ENCODE data around the gene SMIM23.

DNA sequence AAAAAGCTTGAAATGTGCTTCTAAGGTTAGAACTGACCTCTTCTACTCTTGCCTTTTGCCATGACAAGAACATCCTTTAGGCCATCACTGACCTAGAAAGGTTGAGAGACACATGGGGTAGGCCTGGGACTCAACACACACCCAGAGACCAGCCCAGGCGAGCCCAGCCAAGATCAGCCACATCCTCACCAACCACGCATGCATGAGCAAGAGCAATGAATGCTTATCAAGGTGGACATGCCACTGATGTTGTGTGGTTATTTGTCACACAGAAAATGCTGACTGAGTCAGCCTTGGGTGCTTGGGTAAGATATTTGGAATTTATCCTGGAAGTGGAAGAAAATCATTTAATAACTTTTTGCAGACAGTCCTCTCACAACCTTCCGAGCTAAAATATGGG, 39.4 kb downstream of the SMIM23 start:
- TF ChIP-seq, protein P1, sequence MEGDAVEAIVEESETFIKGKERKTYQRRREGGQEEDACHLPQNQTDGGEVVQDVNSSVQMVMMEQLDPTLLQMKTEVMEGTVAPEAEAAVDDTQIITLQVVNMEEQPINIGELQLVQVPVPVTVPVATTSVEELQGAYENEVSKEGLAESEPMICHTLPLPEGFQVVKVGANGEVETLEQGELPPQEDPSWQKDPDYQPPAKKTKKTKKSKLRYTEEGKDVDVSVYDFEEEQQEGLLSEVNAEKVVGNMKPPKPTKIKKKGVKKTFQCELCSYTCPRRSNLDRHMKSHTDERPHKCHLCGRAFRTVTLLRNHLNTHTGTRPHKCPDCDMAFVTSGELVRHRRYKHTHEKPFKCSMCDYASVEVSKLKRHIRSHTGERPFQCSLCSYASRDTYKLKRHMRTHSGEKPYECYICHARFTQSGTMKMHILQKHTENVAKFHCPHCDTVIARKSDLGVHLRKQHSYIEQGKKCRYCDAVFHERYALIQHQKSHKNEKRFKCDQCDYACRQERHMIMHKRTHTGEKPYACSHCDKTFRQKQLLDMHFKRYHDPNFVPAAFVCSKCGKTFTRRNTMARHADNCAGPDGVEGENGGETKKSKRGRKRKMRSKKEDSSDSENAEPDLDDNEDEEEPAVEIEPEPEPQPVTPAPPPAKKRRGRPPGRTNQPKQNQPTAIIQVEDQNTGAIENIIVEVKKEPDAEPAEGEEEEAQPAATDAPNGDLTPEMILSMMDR (IDR thresholded peaks at IDR 0.05) = no peak
- TF ChIP-seq POLR2AphosphoS5 (IDR thresholded peaks at IDR 0.05; ENCODE audit: low read depth, low read length) = no peak
